ENCODE data around the gene RPRD1B.
"Not testable (repeated sequence)": the region's sequence is repeated elsewhere in the genome, so short reads cannot be mapped to it uniquely, and the experiment has no call there.

The RPRD1B gene

DNA sequence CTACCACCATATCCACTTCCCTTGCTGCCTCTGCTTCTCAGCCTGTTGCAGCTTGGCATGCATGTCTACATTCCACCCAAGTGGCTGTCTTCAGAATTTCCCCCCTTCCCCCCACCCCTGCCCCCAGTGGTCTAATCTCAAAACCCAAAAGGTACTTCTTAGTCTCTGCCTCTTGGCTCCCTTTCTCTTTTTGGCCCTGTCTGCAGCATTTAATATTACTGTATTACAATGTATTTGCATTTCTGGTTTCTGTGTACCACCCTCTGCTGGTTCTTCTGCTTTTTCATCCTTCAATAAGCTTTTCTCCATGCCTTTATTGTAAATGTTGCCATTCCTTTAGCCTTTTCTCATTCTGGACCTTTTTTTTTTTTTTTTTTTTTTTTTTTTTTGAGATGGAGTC, 43.0 kb downstream of the RPRD1B start:
- DNase-seq = peak; percentile 7

DNA sequence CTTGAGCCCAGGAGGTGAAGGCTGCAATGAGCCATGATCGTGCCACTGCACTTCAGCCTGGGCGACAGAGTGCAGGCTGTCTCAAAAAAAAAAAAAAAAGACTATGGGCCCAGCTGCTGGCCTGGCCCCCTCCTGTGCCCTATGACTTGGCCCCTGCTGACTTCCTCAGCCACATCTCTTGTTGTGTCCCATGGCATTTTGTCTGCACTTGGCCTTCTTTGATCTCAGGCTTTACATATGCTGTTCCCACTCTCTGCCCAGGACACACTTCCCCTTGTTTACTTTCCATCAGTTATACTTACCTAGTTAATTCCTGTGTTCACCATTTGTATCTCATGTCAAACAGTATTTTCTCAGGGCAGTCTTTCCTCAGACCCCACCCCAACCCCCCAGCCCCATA, 44.5 kb downstream of the RPRD1B start:
- no peak for DNase-seq

DNA sequence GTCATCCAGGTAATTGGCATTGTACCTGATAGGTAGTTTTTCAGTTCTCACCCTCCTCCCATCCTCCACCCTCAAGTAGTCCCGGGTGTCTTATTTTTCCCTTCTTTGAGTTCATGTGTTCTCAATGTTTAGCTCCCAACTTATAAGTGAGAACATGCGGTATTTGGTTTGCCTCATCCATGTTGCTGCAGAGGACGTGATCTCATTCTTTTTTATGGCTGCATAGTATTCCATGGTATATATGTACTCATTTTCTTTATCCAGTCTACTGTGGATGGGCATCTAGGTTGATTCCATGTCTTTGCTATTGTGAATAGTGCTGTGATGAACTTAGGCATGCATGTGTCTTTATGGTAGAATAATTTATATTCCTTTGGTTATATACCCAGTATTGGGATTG, 45.8 kb downstream of the RPRD1B start:
- no peak for DNase-seq

DNA sequence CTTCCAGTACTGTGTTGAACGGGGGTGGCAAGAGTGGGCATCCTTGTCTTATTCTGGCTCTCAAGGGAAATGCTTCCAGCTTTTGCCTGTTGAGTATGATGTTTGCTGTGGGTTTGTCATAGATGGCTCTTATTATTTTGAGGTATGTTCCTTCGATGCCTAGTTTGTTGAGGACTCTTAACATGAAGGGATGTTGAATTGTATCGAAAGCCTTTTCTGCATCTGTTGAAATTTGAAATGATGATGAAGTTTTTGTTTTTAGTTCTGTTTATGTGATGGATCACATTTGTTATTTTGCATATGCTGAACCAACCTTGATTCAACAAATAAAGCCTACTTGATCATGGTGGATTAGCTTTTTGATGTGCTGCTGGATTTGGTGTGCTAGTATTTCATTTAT, 48.0 kb downstream of the RPRD1B start:
- no peak for DNase-seq

DNA sequence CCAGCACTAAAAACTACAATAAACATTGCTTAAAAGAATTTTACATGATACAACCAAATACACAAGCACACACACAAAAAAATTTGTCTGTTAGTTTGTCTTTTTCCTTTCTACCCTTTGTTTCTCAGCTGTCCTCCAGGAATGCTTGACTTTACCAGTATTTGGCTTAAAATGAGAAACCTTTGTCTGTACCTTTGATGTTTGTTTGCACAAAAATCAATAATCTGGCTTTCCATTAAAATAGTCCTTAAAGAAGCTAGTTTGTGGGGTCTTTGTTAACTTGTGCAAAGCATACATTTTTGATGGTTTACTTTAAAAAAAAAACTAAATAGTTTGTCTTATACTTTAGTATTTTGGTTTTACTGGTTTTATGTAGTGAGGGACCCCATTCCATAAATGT, 49.3 kb downstream of the RPRD1B start:
- no peak for DNase-seq

DNA sequence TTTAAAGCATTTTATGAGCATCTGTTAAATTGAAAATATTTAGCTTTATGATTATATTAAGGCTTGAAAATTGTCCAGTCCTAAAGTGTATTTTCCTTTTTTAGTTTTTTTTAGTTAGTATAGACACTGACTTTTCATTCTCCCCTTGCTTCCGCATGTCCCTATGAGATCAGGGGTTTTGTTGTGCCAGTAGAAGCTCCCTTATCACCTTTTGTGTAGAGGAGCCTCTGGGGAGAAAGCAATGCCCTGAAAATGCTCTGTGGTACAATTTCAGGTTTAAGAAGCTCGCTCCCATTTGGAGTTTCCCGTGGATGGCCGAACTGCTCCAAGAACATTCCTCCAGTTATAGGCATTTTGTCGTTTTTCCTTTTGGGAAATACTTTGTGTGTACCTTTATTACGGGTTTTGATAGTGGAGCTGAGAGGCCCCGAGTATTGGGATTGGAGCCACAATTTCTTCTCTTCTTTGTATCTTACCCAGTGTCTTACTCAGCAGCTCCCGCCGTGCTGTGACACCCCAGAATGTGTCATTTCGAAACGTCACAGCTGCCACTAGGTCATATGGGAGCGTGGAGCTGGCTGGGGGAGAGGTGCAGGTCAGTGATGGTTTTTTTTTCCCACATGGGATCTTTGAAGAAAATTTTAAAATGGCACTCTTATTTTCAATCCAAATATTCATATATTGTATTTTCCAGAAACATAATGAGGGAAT, 49.9 kb downstream of the RPRD1B start:
- no peak for DNase-seq

DNA sequence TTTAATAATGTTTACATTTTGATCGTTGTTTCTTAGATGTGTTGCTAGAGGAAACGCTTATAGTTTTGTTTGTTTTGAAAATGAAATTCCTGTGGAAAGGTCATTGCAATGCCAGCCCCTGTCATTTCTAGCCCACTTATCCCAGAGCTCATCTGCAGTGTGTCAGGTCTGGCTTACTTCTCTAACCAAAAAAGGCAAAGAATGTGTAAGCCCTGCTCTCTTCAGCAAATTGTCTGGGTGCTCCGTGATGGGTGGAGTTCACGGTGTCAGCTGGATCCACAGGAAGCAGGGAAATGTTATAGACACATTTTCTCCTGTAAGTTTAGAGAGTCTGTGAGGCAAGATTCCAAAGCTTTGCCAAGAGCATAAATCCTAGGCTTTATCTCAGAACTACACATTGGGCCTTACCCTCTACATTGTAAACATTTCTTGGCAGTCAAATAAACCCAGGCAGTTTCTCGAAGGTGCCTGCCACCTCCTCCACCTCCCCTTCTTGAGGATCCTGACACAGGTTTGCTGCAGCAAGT, 50.9 kb downstream of the RPRD1B start:
- DNase-seq = no peak

DNA sequence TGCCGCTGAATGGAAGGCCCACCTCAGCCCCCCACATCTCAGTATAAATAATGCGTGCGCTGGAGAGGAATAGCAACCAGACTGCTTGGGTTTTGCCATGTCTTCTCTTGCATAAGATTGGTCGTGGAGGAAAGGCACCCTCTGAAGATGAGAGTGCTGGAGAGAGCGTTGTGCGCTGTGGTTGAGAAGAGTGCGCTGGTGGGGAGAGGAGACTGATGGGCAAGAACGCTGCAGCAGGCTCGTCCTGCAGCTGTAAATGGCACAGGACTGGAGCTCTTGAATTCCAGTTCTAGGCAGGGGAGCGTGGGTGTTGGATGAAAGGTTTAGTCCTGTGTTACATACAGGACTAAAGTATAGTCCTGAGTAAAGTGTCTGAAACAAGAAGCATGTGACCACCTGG, 51.5 kb downstream of the RPRD1B start:
- DNase-seq = no peak

DNA sequence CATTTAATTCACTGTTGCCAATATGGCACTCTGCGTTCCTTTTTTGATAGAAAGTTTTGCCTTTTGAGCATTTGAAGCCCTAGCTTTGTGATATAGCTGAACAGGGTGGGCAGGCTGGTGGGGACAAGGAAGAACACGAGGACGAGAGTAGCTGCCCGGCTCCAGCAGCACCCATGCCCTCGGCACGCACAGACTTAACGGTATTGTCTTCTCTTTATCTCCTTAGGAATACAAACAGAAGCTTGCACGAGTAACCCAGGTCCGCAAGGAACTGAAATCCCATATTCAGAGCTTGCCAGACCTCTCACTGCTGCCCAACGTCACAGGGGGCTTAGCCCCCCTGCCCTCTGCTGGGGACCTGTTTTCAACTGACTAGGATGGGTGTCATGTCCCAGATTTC, 56.0 kb downstream of the RPRD1B start:
- no peak for DNase-seq

DNA sequence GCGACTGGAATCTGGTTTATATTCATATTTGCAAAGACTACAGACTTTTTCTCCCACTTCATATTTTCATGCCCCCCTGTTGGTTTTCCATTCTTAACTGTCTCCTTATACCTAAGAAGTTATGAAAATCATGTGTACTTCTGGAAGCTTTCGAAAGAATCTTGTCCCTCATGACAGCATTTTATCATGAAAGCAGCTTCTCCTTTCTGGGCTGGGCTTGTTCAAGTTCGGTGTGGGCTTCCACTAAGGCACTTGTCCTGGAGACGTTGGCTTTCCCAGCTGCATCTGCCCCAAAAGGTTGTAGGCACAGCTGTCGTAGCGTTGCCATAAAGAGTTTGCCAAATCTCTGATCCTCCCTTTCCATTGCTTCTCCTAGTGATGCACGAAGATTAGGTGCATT, 56.5 kb downstream of the RPRD1B start:
- no peak for DNase-seq

DNA sequence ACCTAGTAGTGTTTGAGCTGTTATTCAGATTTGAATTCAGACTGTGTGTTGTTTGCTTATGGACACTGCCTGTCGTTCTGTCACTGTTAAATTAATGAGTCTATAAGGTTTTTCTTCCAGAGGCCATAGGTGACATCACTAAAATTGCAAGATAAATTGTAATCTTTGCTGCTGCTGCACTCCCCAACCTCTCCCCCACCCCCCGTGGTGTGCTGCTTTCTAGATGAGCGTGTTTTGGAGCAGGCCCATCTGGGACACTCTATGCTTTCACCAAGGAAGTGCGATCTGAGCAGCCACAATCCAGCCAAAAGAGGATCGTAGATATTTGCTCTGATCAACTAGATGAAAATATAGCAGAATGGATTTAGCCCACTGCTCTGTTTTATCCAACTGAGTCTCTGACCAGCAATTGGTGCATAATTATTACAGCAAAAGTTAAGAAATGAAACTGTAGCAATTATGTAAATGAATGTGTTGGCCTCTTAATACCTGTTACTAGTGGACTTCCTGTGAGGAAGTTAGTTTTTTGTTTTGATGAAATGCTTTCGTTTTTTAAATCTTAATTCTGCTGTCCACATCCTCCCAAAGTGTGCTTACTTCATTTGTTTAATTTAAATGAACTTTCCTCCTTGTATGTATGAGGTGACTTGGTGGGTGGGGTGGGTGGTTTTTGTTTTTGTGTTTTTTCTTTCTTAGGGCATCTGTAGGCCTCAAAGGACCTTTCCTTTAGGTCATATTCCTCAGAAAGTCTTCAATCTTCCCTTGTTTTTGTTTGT, 58.1 kb downstream of the RPRD1B start:
- no peak for DNase-seq

DNA sequence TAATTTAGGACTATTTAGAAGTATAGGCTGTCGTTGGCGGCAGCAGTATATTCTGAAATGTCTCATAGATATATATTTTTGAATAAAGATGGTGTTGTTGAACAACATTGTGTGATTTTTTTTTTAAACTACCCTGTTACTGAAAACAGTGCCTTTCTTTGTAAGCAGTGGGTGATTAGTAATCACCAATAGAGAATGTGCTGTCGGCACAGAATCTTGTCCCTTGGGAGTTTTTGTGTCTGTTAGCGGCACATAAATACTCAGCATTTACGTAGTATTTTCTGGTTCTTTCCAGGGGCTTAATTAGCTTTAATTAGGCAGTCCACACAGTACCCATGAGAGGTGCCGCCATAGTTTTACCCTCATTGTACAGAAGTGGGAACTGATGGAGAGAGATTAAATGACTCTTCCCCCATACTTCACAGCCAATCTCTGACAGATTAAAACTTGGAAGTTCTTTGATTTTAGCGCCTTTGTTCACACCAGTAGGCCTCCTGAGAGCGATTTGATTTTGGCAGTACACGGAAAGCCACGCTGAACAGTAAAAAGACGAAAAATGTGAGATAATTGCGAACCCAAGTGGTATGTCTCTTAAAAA, 58.8 kb downstream of the RPRD1B start:
- no peak for DNase-seq

DNA sequence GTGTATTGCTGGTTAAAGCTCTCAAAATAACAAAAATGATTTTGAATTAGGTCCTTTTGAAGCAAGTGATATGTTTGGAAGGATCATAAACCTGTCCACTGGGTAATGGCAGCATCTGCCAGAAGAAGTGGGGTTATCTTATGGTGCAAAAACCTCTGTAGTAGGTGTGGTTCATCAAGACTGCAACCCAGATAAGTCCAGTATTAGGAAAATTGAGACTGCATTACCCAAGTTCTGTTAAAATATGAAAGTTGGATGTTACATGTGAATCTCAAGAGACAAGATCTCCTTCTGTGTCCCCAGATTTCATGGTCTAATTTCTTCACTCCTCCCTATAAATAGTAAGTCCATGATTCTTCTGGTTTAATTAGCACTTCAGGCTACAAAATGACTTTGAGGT, 59.4 kb downstream of the RPRD1B start:
- peak; percentile 47 for DNase-seq

DNA sequence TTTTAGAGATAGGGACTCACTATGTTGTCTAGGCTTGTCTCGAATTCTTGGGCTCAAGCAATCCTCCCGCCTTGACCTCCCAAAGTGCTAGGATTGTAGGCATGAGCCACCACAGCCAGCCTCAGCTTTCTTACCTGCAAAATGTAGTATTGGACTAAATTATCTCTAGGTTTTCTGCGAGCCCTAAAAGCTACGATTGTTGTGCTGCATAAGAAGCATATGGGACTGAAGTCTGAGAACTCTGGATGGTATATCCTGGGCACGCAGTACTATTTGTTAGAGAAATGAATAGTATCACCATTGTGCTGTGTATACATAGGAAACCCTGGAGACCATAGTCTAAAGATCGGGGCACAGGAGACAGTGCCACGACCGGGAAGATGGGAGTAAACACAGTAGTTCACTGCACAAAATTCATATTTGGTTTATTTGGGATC, 60.1 kb downstream of the RPRD1B start:
- no peak for DNase-seq

DNA sequence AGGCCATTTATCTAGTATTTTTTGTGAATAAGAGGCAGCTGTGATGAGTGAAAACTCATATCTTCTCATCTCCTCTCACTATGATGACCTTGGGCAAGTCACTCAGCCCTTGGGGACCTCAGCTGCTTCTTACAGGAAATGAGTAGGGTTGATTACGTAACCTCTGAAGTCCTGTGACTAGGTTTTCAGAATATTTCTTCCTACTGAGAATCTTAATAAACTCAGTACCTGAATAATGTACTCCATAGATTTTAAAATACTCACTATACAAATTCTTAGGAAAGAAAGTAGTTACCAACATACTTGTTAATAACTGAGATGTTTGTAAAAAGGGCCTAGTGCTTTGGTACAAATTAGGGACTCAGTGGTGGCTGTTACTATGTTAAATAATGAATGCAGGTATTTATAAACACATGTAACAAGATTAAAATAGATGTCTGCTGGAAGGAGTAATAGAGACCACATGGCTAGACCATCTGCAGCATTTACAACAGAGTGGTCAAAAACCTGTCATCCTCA, 60.9 kb downstream of the RPRD1B start:
- peak; percentile 83 for DNase-seq

DNA sequence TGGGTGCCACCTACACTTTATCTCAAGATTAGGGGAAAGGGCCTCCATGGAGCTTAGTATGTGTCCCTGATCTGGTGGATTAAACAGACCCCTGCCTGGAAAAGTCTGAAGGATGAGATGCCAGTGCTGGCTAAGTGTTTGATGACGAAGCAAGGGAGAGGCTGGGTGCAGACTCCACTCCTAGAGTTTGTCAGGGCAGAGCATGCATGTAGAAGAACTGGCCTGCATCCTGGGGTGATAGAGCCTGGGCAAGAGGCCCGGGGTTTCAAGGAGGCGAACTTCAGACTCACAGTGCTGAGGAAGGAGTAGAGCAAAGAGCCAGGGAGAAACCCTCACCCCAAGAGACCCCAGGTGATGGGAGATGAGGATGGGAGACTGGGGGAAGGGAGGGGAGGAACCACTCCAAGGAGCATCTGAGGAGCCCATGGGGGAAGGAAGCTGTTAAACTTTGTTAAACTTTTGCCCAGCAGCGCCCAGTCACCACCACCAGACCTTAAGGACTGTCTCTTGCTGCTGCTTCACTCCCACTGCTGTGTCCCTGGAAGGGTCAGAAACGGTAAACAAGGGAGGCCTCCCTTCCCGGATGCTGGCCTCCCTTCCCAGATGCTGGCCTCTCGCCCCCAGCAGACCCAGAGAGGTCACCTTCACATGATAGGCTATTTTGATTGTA, 61.6 kb downstream of the RPRD1B start:
- no peak for DNase-seq

DNA sequence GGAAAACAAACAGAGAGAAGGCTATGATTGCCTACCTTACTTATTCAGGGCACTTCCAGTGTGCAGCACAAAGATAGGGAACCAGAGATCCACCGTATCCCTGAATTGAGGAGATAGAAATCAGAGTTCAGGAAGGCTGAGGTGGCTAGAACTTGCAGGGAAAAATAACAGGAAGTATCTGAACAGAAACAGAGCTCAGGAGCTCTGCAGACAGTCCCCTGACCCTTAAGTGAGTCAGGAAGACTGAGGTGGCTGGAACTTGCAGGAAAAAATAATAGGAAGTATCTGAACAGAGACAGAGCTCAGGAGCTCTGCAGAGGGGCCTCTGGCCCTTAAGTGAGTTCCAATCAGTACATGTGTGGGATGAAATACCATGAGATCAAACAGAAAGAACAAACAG, 65.4 kb downstream of the RPRD1B start:
- no peak for DNase-seq

DNA sequence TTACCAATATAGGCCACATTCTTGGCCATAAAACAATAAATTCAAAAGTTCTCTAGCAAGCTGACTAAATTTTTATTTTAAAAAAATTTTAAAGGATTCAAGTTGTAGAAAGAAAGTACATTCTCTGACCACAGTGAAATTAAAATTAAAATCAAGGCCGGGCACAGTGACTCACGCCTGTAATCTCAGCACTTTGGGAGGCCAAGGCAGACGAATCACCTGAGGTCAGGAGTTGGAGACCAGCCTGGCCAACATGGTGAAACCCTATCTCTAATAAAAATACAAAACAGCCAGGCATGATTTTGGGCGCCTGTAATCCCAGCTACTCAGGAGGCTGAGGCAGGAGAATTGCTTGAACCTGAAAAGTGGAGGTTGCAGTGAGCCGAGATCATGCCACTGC, 68.7 kb downstream of the RPRD1B start:
- DNase-seq = not testable (repeated sequence)

DNA sequence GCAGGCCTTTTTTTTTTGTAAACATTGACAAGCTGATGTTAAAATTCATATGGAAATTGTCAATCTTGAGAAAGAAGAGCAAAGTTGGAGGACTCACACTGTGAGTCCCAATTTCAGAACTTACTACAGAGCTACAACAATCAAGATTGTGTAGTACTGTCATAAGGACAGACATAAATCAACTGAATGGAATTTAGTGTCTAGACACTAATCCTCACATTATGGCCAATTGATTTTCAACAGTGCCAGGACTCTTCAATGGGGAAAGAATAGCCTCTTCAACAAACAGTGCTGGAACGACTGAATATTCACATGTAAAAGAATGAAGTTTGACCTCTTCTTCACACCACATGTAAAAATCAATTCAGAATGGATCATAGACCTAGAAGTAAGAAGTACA, 70.7 kb downstream of the RPRD1B start:
- DNase-seq = no peak

DNA sequence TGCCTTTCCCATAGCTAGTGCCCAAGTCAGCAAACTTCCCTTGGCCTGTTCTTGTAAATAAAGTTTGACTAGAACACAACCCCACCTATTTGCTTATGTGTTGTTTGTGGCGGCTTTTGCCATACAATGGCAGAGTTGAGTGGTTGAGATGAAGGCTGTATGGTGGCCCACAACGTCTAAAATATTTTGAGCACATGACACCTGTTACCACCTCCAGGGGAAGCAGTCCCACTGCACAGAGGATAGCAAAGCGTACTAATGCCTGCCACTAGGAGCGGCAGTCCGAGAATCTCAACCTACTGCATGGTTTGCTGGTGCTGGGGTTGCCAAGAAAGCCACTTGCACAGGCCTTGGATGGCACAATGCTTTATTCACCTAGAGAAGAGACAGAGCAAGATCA, 72.9 kb downstream of the RPRD1B start:
- DNase-seq = no peak

DNA sequence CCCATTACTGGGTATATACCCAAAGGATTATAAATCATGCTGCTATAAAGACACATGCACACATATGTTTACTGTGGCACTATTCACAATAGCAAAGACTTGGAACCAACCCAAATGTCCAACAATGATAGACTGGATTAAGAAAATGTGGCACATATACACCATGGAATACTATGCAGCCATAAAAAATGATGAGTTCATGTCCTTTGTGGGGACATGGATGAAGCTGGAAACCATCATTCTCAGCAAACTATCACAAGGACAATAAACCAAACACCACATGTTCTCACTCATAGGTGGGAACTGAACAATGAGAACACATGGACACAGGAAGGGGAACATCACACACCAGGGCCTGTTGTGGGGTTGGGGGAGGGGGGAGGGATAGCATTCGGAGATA, 73.8 kb downstream of the RPRD1B start:
- DNase-seq = not testable (repeated sequence)

DNA sequence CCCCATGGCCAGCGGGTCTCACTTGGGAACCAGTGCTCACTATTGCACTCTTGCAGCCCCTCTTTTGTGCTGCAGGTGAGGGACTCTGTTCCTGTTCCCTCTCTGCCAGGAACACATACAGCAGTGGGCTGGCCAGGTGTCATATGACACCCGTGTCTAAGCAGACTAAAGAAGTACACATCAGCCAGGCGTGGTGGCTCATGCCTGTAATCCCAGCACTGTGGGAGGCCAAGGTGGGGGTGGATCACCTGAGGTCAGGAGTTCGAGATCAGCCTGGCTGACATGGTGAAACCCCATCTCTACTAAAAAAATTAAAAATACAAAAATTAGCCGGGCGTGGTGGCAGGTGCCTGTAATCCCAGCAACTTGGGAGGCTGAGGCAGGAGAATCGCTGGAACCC, 74.4 kb downstream of the RPRD1B start:
- not testable (repeated sequence) for DNase-seq

DNA sequence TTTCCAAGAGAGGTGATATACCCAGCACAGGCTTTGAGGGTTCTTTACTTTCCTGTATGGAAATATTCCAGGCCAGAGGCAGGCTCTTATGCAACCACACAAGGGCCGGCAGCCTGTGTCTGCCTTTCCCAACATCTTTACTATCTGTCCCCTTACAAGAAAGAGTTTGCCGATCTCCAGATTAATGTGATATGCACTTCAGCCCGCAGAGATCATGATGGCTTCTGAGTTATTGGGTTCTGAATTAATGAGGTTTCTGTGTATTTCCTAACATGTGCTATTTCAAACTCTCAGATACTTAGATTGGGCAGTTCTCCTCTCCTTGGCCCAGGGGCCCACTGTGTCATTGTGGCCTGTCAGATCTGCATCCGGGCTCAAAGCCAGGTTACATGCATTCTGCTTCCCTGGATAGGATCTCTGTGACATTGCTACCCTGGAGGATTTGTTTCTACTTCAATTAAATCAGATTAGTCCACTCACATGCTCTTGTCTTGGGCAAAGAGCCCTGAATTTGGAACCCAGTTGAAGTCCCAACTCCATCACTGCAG, 75.0 kb downstream of the RPRD1B start:
- no peak for DNase-seq

Data from hematopoietic multipotent progenitor cell treated with erythropoietin and hydrocortisone succinate and interleukin-3 and kit ligand, for 4 days (in vitro differentiated cells).